ENCODE measurements around the gene VAT1. TPM values are rescaled to one million over a fixed set of nuclear protein-coding genes. Genes with fewer than 3 reads are reported as not detected.
"Not testable (repeated sequence)": the region's sequence is repeated elsewhere in the genome, so short reads cannot be mapped to it uniquely, and the experiment has no call there.

The VAT1 gene
- total RNA-seq, 1 donor from 2014 or later, result 398 TPM

GRCh38 chr17:42975265-42975664 lies 46.9 kb downstream of the VAT1 start:
- Histone ChIP-seq H3K4me3 (ENCODE audit: low read depth, low read length) (no peak overlapping the region), H3K36me3 (ENCODE audit: control insufficient read depth, insufficient read depth, low read length) (no peaks in the 10 kb centered on the region)

DNA sequence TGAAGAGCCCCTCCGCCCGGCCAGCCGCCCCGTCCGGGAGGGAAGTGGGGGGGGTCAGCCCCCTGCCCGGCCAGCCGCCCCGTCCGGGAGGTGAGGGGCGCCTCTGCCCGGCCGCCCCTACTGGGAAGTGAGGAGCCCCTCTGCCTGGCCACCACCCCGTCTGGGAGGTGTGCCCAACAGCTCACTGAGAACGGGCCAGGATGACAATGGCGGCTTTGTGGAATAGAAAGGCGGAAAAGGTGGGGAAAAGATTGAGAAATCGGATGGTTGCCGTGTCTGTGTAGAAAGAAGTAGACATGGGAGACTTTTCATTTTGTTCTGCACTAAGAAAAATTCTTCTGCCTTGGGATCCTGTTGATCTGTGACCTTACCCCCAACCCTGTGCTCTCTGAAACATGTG lies 48.9 kb downstream of the VAT1 start:
- not testable (repeated sequence) for H3K36me3 ChIP-seq (ENCODE audit: control insufficient read depth, insufficient read depth, low read length)

More at GRCh38 chr17:42975265-42975664, 46.9 kb downstream of the VAT1 start:
- no peak for DNase-seq (ENCODE audit: low read depth)
- H3K27me3 ChIP-seq (ENCODE audit: control insufficient read depth, insufficient read depth, low read length), result no peaks in the 10 kb centered on the region
- TF ChIP-seq CTCF (IDR thresholded peaks at IDR 0.05; ENCODE audit: insufficient read depth, low read length, poor library complexity, severe bottlenecking), result no peak

GRCh38 chr17:42971589-42971988 lies 50.6 kb downstream of the VAT1 start:
- H3K4me3 ChIP-seq (ENCODE audit: low read depth, low read length), result no peak overlapping the region
- no peak for TF ChIP-seq CTCF (IDR thresholded peaks at IDR 0.05; ENCODE audit: insufficient read depth, low read length, poor library complexity, severe bottlenecking)
- DNase-seq (ENCODE audit: low read depth), result no peak
- H3K27me3 ChIP-seq (ENCODE audit: control insufficient read depth, insufficient read depth, low read length), result no peaks in the 10 kb centered on the region
- H3K36me3 ChIP-seq (ENCODE audit: control insufficient read depth, insufficient read depth, low read length), result no peaks in the 10 kb centered on the region

More for the DNA sequence above, 48.9 kb downstream of the VAT1 start:
- not testable (repeated sequence) for DNase-seq (ENCODE audit: low read depth); H3K4me3 ChIP-seq (ENCODE audit: low read depth, low read length); H3K27me3 ChIP-seq (ENCODE audit: control insufficient read depth, insufficient read depth, low read length)

- Histone ChIP-seq H3K27me3 (ENCODE audit: control insufficient read depth, insufficient read depth, low read length) (no peaks in the 10 kb centered on the region), H3K4me3 (ENCODE audit: low read depth, low read length) (no peak overlapping the region), H3K36me3 (ENCODE audit: control insufficient read depth, insufficient read depth, low read length) (no peaks in the 10 kb centered on the region)
- no peak for TF ChIP-seq CTCF (IDR thresholded peaks at IDR 0.05; ENCODE audit: insufficient read depth, low read length, poor library complexity, severe bottlenecking)
- no peak for DNase-seq (ENCODE audit: low read depth)
Observed at GRCh38 chr17:42969001-42969581, 53.1 kb downstream of the VAT1 start.

- TF ChIP-seq CTCF (IDR thresholded peaks at IDR 0.05; ENCODE audit: insufficient read depth, low read length, poor library complexity, severe bottlenecking), result no peak
- H3K4me3 ChIP-seq (ENCODE audit: low read depth, low read length), result no peak overlapping the region
- H3K27me3 ChIP-seq (ENCODE audit: control insufficient read depth, insufficient read depth, low read length), result no peaks in the 10 kb centered on the region
- DNase-seq (ENCODE audit: low read depth), result no peak
- no peaks in the 10 kb centered on the region for H3K36me3 ChIP-seq (ENCODE audit: control insufficient read depth, insufficient read depth, low read length)
Observed at GRCh38 chr17:42967925-42968324, 54.3 kb downstream of the VAT1 start.

Other genes starting within 250 kb of the VAT1 start
- gene VPS25, start 248.9 kb downstream of the VAT1 start, total RNA-seq, result 131 and 144 TPM in 2 replicates
- gene WNK4, start 241.8 kb downstream of the VAT1 start, total RNA-seq, result 0.67 and 0.96 TPM in 2 replicates
- 48.3 and 49.4 TPM in 2 replicates for gene COA3, start 223.7 kb downstream of the VAT1 start, total RNA-seq
- gene CNTD1, start 223.5 kb downstream of the VAT1 start, total RNA-seq, result 0.21 TPM in 1 of 2 replicates, not detected in the other
- gene BECN1, start 198.1 kb downstream of the VAT1 start, total RNA-seq, result 100 and 112 TPM in 2 replicates
- 164 and 182 TPM in 2 replicates for gene PSME3, start 189.0 kb downstream of the VAT1 start, total RNA-seq
- gene AOC2, start 177.8 kb downstream of the VAT1 start, total RNA-seq, result 2.7 and 3.7 TPM in 2 replicates
- 0.08 and 0.55 TPM in 2 replicates for gene AOC3, start 171.2 kb downstream of the VAT1 start, total RNA-seq
- gene G6PC1, start 121.6 kb downstream of the VAT1 start, total RNA-seq, result not detected in 2 replicates
- gene AARSD1, start 57.9 kb downstream of the VAT1 start, total RNA-seq, result 33.6 and 40.0 TPM in 2 replicates
- gene PTGES3L, start 42.3 kb downstream of the VAT1 start, total RNA-seq, result 1.2 and 1.6 TPM in 2 replicates
- gene RUNDC1, start 41.8 kb downstream of the VAT1 start, total RNA-seq, result 13.2 and 20.1 TPM in 2 replicates
- 1,478 and 1,940 TPM in 2 replicates for gene RPL27, start 24.0 kb downstream of the VAT1 start, total RNA-seq
- gene IFI35, start 15.6 kb downstream of the VAT1 start, total RNA-seq, result 9.7 and 11.5 TPM in 2 replicates
- 0.63 and 0.96 TPM in 2 replicates for gene RND2, start 2.8 kb upstream of the VAT1 start, total RNA-seq
- 9.3 and 11.4 TPM in 2 replicates for gene BRCA1, start 103.0 kb upstream of the VAT1 start, total RNA-seq
- 60.5 and 64.1 TPM in 2 replicates for gene NBR1, start 148.8 kb upstream of the VAT1 start, total RNA-seq
- gene TMEM106A, start 189.5 kb upstream of the VAT1 start, total RNA-seq, result 4.0 and 5.6 TPM in 2 replicates
- not detected in 2 replicates for gene CCDC200, start 206.2 kb upstream of the VAT1 start, total RNA-seq
- not detected in 2 replicates for gene RNU2-1, start 211.6 kb upstream of the VAT1 start, total RNA-seq

Data from kidney epithelial cell (primary cell).